ENCODE measurements around the gene SMYD3. TPM values are rescaled to one million over a fixed set of nuclear protein-coding genes. Genes with fewer than 3 reads are reported as not detected.

Gene SMYD3
- total and polyA plus RNA-seq, 2 donors (not counting 1 experiment from before 2014, with no cell fraction given) = 9.7 to 37.2 TPM

DNA sequence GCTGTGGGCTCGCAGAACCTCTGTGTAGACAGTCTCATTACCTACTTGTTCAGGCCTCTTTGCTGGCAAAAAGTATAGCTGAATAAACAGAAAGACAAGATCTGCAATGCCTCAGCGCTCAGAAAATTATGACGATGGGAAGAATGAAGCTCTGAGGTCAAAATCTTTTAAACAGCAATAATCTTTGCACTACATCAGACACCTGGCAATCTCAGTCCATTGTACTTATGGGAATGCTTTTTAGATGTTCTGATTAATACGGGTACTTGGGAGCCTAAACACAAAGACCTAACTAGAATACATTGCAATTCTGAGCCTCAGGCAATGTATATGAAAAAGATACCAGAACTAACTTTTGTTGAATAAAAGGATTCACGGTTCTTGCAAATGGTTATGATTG is 410.7 kb downstream of the SMYD3 start:
- Histone ChIP-seq H3K4me2 (replicated peaks; ENCODE audit: low read depth, low read length, poor library complexity, severe bottlenecking) (no peak overlapping the region), H3K79me2 (ENCODE audit: control insufficient read depth, insufficient read depth, low read length) (no peaks in the 10 kb centered on the region), H2AFZ (ENCODE audit: insufficient read depth, low read depth, low read length, poor library complexity, severe bottlenecking) (no peak overlapping the region), H3K4me1 (ENCODE audit: control insufficient read depth in 2 of 2, insufficient read depth in 2 of 2, low read length in 2 of 2) (no peaks in the 10 kb centered on the region), H3K4me3 (ENCODE audit: control extremely low read depth in 1 of 5, extremely low read depth in 1 of 5, insufficient read depth in 1 of 5, low read depth in 2 of 5, low read length in 4 of 5) (no peak overlapping the region), H3K27me3 (replicated peaks in 1 of 4; ENCODE audit: control extremely low read depth in 1 of 4, control insufficient read depth in 3 of 4, insufficient read depth in 4 of 4, low read length in 3 of 4) (no peaks in the 10 kb centered on the region), H3K36me3 (replicated peaks in 1 of 2; ENCODE audit: control extremely low read depth in 1 of 2, control insufficient read depth in 1 of 2, extremely low read depth in 1 of 2, insufficient read depth in 2 of 2, low read length in 1 of 2) (no peaks in the 10 kb centered on the region), H3K27ac (ENCODE audit: low read length in 2 of 2) (no peak overlapping the region), H3K9ac (ENCODE audit: low read length) (no peak overlapping the region), H3K9me3 (ENCODE audit: control extremely low read depth in 1 of 3, control insufficient read depth in 2 of 3, insufficient read depth in 1 of 3, low read length in 2 of 3) (peaks cover 0 to 3% (median 0%) of the 10 kb centered on the region in 3 donors), H4K20me1 (ENCODE audit: control insufficient read depth, insufficient read depth, low read length, poor library complexity, severe bottlenecking) (no peaks in the 10 kb centered on the region)
- CTCF ChIA-PET = no interaction called here
- ATAC-seq (ENCODE audit: low read depth) (no peak), DNase-seq (no peak)
- WGBS (ENCODE audit: insufficient coverage) = 100% methylated on average over 1 of the region's 5 CpGs
- Mint-ChIP-seq H3K9me3 (ENCODE audit: insufficient read depth) (peaks cover 3% of the 10 kb centered on the region), H3K4me3 (no peak overlapping the region), H3K27ac (no peak overlapping the region), H3K4me1 (no peaks in the 10 kb centered on the region), H3K27me3 (no peaks in the 10 kb centered on the region)
- POLR2A ChIA-PET = no interaction called here
- intact Hi-C loops (cut with micrococcal nuclease) = no loop called here
- TF ChIP-seq, protein P1, sequence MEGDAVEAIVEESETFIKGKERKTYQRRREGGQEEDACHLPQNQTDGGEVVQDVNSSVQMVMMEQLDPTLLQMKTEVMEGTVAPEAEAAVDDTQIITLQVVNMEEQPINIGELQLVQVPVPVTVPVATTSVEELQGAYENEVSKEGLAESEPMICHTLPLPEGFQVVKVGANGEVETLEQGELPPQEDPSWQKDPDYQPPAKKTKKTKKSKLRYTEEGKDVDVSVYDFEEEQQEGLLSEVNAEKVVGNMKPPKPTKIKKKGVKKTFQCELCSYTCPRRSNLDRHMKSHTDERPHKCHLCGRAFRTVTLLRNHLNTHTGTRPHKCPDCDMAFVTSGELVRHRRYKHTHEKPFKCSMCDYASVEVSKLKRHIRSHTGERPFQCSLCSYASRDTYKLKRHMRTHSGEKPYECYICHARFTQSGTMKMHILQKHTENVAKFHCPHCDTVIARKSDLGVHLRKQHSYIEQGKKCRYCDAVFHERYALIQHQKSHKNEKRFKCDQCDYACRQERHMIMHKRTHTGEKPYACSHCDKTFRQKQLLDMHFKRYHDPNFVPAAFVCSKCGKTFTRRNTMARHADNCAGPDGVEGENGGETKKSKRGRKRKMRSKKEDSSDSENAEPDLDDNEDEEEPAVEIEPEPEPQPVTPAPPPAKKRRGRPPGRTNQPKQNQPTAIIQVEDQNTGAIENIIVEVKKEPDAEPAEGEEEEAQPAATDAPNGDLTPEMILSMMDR (IDR thresholded peaks at IDR 0.05) = no peak
- TF ChIP-seq EZH2 (IDR thresholded peaks at IDR 0.05; ENCODE audit: borderline replicate concordance, insufficient read depth, low read depth, low read length, poor library complexity, severe bottlenecking) = no peak

DNA sequence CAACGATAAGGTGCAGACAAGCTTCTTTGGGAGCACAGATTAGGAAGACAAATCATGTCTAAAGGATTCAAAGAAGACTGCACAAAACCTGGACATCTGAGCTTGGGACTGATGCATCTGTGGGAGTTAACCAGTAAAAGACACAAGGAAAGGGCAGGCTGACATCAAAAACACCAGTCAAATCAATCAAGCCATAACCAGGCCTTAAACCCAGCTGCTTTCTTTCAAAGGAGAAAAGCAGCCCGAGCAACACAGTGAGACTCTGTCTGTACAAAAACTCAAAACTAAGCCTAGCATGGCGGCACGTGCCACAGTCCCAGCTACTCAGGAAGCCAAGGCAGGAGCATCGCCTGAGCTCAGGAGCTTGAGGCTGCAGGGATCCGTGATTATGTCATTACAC is 411.6 kb downstream of the SMYD3 start:
- no peaks in the 10 kb centered on the region for H4K20me1 ChIP-seq (ENCODE audit: control insufficient read depth, insufficient read depth, low read length, poor library complexity, severe bottlenecking)
- 96% methylated on average over 4 of the region's 6 CpGs for WGBS (ENCODE audit: insufficient coverage)

More for the DNA sequence above, 411.6 kb downstream of the SMYD3 start:
- Mint-ChIP-seq H3K4me1 (no peaks in the 10 kb centered on the region), H3K27me3 (no peaks in the 10 kb centered on the region), H3K4me3 (no peak overlapping the region), H3K9me3 (ENCODE audit: insufficient read depth) (peaks cover 3% of the 10 kb centered on the region), H3K27ac (no peak overlapping the region)
- H3K27ac ChIP-seq (ENCODE audit: low read length in 2 of 2) = no peak overlapping the region
- H3K27me3 ChIP-seq (replicated peaks in 1 of 4; ENCODE audit: control extremely low read depth in 1 of 4, control insufficient read depth in 3 of 4, insufficient read depth in 4 of 4, low read length in 3 of 4) = no peaks in the 10 kb centered on the region
- intact Hi-C loops (cut with micrococcal nuclease) = no loop called here
- TF ChIP-seq, protein P1 (IDR thresholded peaks at IDR 0.05) = no peak
- TF ChIP-seq EZH2 (IDR thresholded peaks at IDR 0.05; ENCODE audit: borderline replicate concordance, insufficient read depth, low read depth, low read length, poor library complexity, severe bottlenecking) = no peak
- H3K36me3 ChIP-seq (replicated peaks in 1 of 2; ENCODE audit: control extremely low read depth in 1 of 2, control insufficient read depth in 1 of 2, extremely low read depth in 1 of 2, insufficient read depth in 2 of 2, low read length in 1 of 2) = no peaks in the 10 kb centered on the region
- no peak overlapping the region for H3K4me2 ChIP-seq (replicated peaks; ENCODE audit: low read depth, low read length, poor library complexity, severe bottlenecking)
- H3K79me2 ChIP-seq (ENCODE audit: control insufficient read depth, insufficient read depth, low read length) = no peaks in the 10 kb centered on the region
- ChIA-PET CTCF (no interaction called here), POLR2A (no interaction called here)
- H3K4me1 ChIP-seq (ENCODE audit: control insufficient read depth in 2 of 2, insufficient read depth in 2 of 2, low read length in 2 of 2) = no peaks in the 10 kb centered on the region
- no peak overlapping the region for H2AFZ ChIP-seq (ENCODE audit: insufficient read depth, low read depth, low read length, poor library complexity, severe bottlenecking)
- H3K4me3 ChIP-seq (ENCODE audit: control extremely low read depth in 1 of 5, extremely low read depth in 1 of 5, insufficient read depth in 1 of 5, low read depth in 2 of 5, low read length in 4 of 5) = no peak overlapping the region
- H3K9me3 ChIP-seq (ENCODE audit: control extremely low read depth in 1 of 3, control insufficient read depth in 2 of 3, insufficient read depth in 1 of 3, low read length in 2 of 3) = peaks cover 0 to 3% (median 0%) of the 10 kb centered on the region in 3 donors
- DNase-seq (no peak), ATAC-seq (ENCODE audit: low read depth) (no peak)
- H3K9ac ChIP-seq (ENCODE audit: low read length) = no peak overlapping the region
